Measurements from ENCODE around the gene KDF1. TPM values are rescaled to one million over a fixed set of nuclear protein-coding genes. Genes with fewer than 3 reads are reported as not detected.

Gene KDF1
- total and polyA plus RNA-seq, 2 of the 13 experiments (the other 11 are each of a cell fraction or from before 2014, with no cell fraction given), result 1.9 to 4.9 TPM

GRCh38 chr1:26993237-26994019, 33.2 kb upstream of the KDF1 start, which contains the start of gene TRNP1 (continued):
- TF ChIP-seq LCORL (IDR thresholded peaks at IDR 0.05) (no peak), LCORL (CRISPR knock-in tag; IDR thresholded peaks at IDR 0.05) (peak; percentile 61; the same call in 1 of the 2 replicates), SIX1 (CRISPR knock-in tag; IDR thresholded peaks at IDR 0.05; ENCODE audit: borderline replicate concordance) (no peak), IRF1 (CRISPR knock-in tag; IDR thresholded peaks at IDR 0.05; ENCODE audit: low read depth) (no peak), KDM4B (CRISPR knock-in tag; IDR thresholded peaks at IDR 0.05) (peak; percentile 77; the same call in 1 of the 2 replicates), GFI1 (CRISPR knock-in tag; IDR thresholded peaks at IDR 0.05; ENCODE audit: borderline replicate concordance) (peak; percentile 86), ZNF850 (CRISPR knock-in tag; conservative IDR thresholded peaks at IDR 0.05) (no peak; the same call in 1 of the 2 replicates), CBFB (CRISPR knock-in tag; IDR thresholded peaks at IDR 0.05) (peak; percentile 91), PRDM10 (CRISPR knock-in tag; IDR thresholded peaks at IDR 0.05; ENCODE audit: low read depth) (no peak), TIGD3 (CRISPR knock-in tag; IDR thresholded peaks at IDR 0.05; ENCODE audit: borderline replicate concordance) (no peak), PAXIP1 (CRISPR knock-in tag; conservative IDR thresholded peaks at IDR 0.05) (peak; percentile 88), ZNF784 (CRISPR knock-in tag; IDR thresholded peaks at IDR 0.05; ENCODE audit: borderline replicate concordance) (peak; percentile 86; the same call in 1 of the 2 replicates), KLF9 (CRISPR knock-in tag; IDR thresholded peaks at IDR 0.05; ENCODE audit: low read depth) (no peak; the same call in 1 of the 2 replicates)
